HepG2 (cell line): Measurements from ENCODE around the gene AARS1. TPM values are rescaled to one million over a fixed set of nuclear protein-coding genes. Genes with fewer than 3 reads are reported as not detected.
A peak's percentile ranks its signal among the peaks of the same experiment; 100 is the strongest.

Experiments
- ATM ChIP-seq: fragments of 450-650 bp; IDR thresholded peaks from 2 replicates; pipeline ENCODE4 v1.7.1; 2017; ENCODE audit warnings: mild to moderate bottlenecking, borderline replicate concordance
- HDAC2 ChIP-seq: sonication (generic); formaldehyde crosslinking; IDR thresholded peaks from 2 replicates; pipeline ENCODE4 v1.4.0; 2020; ENCODE audit warnings: missing genetic modification reagents
- HOXA5 ChIP-seq: sonication (generic); formaldehyde crosslinking; IDR thresholded peaks from 2 replicates; pipeline ENCODE4 v1.4.0; 2020; ENCODE audit warnings: missing genetic modification reagents
- LCORL ChIP-seq, 2 experiments: fragments of 450-650 bp in 1 of 2; sonication (generic) in 1 of 2; formaldehyde crosslinking in 1 of 2; IDR thresholded peaks; 2 replicates each; pipeline versions ENCODE4 v1.5.0 to v1.6.1; 2017 to 2020; ENCODE audit warnings: antibody characterized with exemption in 1 of 2, missing genetic modification reagents in 1 of 2
- NONO ChIP-seq, 2 experiments: fragments of 450-650 bp in 1 of 2; sonication (generic) in 1 of 2; formaldehyde crosslinking in 1 of 2; IDR thresholded peaks in 1 of 2; conservative IDR thresholded peaks in 1 of 2; 2 replicates each; pipeline versions ENCODE4 v1.6.1 to v1.8.0; 2017 to 2022; ENCODE audit warnings: mild to moderate bottlenecking in 1 of 2, missing genetic modification reagents in 1 of 2, moderate library complexity in 1 of 2
- NR2C2 ChIP-seq: sonication (generic); formaldehyde crosslinking; IDR thresholded peaks from 2 replicates; pipeline ENCODE4 v1.4.0; 2020; ENCODE audit warnings: missing genetic modification reagents, mild to moderate bottlenecking, moderate library complexity, borderline replicate concordance
- RBM22 ChIP-seq: fragments of 200-400 bp; formaldehyde crosslinking; optimal IDR thresholded peaks from 2 replicates; pipeline ENCODE3; 2017; ENCODE audit warnings: mild to moderate bottlenecking, low read length, moderate library complexity
- REST ChIP-seq, 2 experiments: IDR thresholded peaks; 2 replicates each; pipeline ENCODE4 v1.6.1; 2011 to 2012; ENCODE audit warnings: low read length in 2 of 2, borderline replicate concordance in 1 of 2, low read depth in 1 of 2, mild to moderate bottlenecking in 1 of 2, moderate library complexity in 1 of 2
- SALL2 ChIP-seq: sonication (generic); formaldehyde crosslinking; IDR thresholded peaks from 2 replicates; pipeline ENCODE4 v1.8.1; 2023; ENCODE audit warnings: mild to moderate bottlenecking, missing genetic modification reagents, inconsistent platforms
- TRIM24 ChIP-seq: sonication (generic); formaldehyde crosslinking; IDR thresholded peaks from 2 replicates; pipeline ENCODE4 v1.8.0; 2022; ENCODE audit warnings: mild to moderate bottlenecking, missing genetic modification reagents
- ZEB1 ChIP-seq: IDR thresholded peaks from 2 replicates; pipeline ENCODE4 v1.6.1; 2012; ENCODE audit warnings: mild to moderate bottlenecking, low read depth, inconsistent platforms; ENCODE audit not compliant: insufficient replicate concordance
- ZFP36 ChIP-seq: fragments of 150-350 bp; IDR thresholded peaks from 2 replicates; pipeline ENCODE4 v1.6.1; 2018; ENCODE audit warnings: borderline replicate concordance, low read length, low read depth; ENCODE audit not compliant: partially characterized antibody
- ZFP90 ChIP-seq: sonication (generic); formaldehyde crosslinking; IDR thresholded peaks from 2 replicates; pipeline ENCODE4 v1.8.0; 2022; ENCODE audit warnings: missing genetic modification reagents, mild to moderate bottlenecking, inconsistent platforms, borderline replicate concordance
- ZNF280B ChIP-seq: sonication (generic); formaldehyde crosslinking; IDR thresholded peaks from 2 replicates; pipeline ENCODE4 v1.5.0; 2020; ENCODE audit warnings: missing genetic modification reagents, mild to moderate bottlenecking, borderline replicate concordance
- ZNF563 ChIP-seq: sonication (generic); formaldehyde crosslinking; IDR thresholded peaks from 2 replicates; pipeline ENCODE4 v1.8.0; 2022; ENCODE audit warnings: mild to moderate bottlenecking, moderate library complexity, missing genetic modification reagents
- ZNF564 ChIP-seq: sonication (generic); formaldehyde crosslinking; IDR thresholded peaks from 2 replicates; pipeline ENCODE4 v1.8.1; 2023; ENCODE audit warnings: mild to moderate bottlenecking, missing genetic modification reagents
- ZNF704 ChIP-seq: sonication (generic); formaldehyde crosslinking; IDR thresholded peaks from 2 replicates; pipeline ENCODE4 v1.8.1; 2023; ENCODE audit warnings: mild to moderate bottlenecking, inconsistent platforms, moderate library complexity, missing genetic modification reagents, borderline replicate concordance
- ZNF720 ChIP-seq: sonication (generic); formaldehyde crosslinking; IDR thresholded peaks from 2 replicates; pipeline ENCODE4 v1.4.0; 2020; ENCODE audit warnings: missing genetic modification reagents
- ZNF747 ChIP-seq: sonication (generic); formaldehyde crosslinking; IDR thresholded peaks from 2 replicates; pipeline ENCODE4 v1.8.1; 2023; ENCODE audit warnings: missing genetic modification reagents, mild to moderate bottlenecking, borderline replicate concordance
- ZNF788 ChIP-seq: sonication (generic); formaldehyde crosslinking; IDR thresholded peaks from 2 replicates; pipeline ENCODE4 v1.5.0; 2020; ENCODE audit warnings: mild to moderate bottlenecking, missing genetic modification reagents, borderline replicate concordance
- ZNF891 ChIP-seq: sonication (generic); formaldehyde crosslinking; IDR thresholded peaks from 2 replicates; pipeline ENCODE4 v1.5.0; 2020; ENCODE audit warnings: mild to moderate bottlenecking, missing genetic modification reagents
- polyA plus RNA-seq, 8 experiments: library from polyadenylated mRNA; depleted of rRNA in 3 of 8; stranded (reverse) in 7 of 8; unstranded in 1 of 8; fragments of >200 nt; fragmentation: Illumina TruSeq in 4 of 8; extraction: Trizol in 4 of 8; gene quantifications; 2 replicates each; pipeline versions ENCODE4 v1.2.1 to v1.2.3, GENCODE V29; 2011 to 2016; ENCODE audit warnings: low read depth in 4 of 8, missing spikeins in 1 of 8, mixed read lengths in 1 of 8; ENCODE audit not compliant: insufficient read depth in 1 of 8
- total RNA-seq, 5 experiments: library from RNA; depleted of rRNA; stranded (reverse); fragments of >200 nt; fragmentation: Illumina TruSeq; extraction: Trizol; gene quantifications; 2 replicates each; pipeline ENCODE4 v1.2.3, GENCODE V29; 2016; ENCODE audit warnings: low read depth in 1 of 5

AARS1 gene
- total and polyA plus RNA-seq, 2 of the 13 experiments (the other 11 are each of a cell fraction or from before 2014, with no cell fraction given), result 107 to 132 TPM

- no peak for TF ChIP-seq ZNF704 (CRISPR knock-in tag)
- no peak for TF ChIP-seq ZFP90 (CRISPR knock-in tag)
- no peak for TF ChIP-seq ZEB1
- 0 out of 2 replicates have a peak, but pooled peaks have one; percentile 8 for TF ChIP-seq HDAC2
- no peak for TF ChIP-seq ZFP36
- TF ChIP-seq ZNF280B (CRISPR knock-in tag), result peak; percentile 26; the same call in 1 of the 2 replicates
- no peak for TF ChIP-seq NONO (IDR thresholded peaks at IDR 0.05)
- 0 out of 2 replicates have a peak, but pooled peaks have one; percentile 31 for TF ChIP-seq NONO (CRISPR knock-in tag; conservative IDR thresholded peaks at IDR 0.05)
- TF ChIP-seq NR2C2 (CRISPR knock-in tag), result no peak
- TF ChIP-seq ZNF564, result 0 out of 2 replicates have a peak, but pooled peaks have one; percentile 52
- TF ChIP-seq ATM, result no peak
- 0 out of 2 replicates have a peak, but pooled peaks have one; percentile 26 for TF ChIP-seq ZNF747 (CRISPR knock-in tag)
- TF ChIP-seq HOXA5 (CRISPR knock-in tag), result 0 out of 2 replicates have a peak, but pooled peaks have one; percentile 41
- TF ChIP-seq ZNF788, result no peak
- TF ChIP-seq LCORL (IDR thresholded peaks at IDR 0.05), result no peak
- TF ChIP-seq LCORL (CRISPR knock-in tag; IDR thresholded peaks at IDR 0.05), result peak; percentile 66
- peak; percentile 82 for TF ChIP-seq RBM22
- no peak for TF ChIP-seq SALL2 (CRISPR knock-in tag)
- peak; percentile 44; the same call in 1 of the 2 replicates for TF ChIP-seq ZNF891 (CRISPR knock-in tag)
- no peak for TF ChIP-seq ZNF720
- no peak for TF ChIP-seq ZNF563
- TF ChIP-seq REST (IDR thresholded peaks at IDR 0.05; ENCODE audit: borderline replicate concordance in 1 of 2, low read depth in 1 of 2, low read length in 2 of 2), result no peak
- no peak for TF ChIP-seq TRIM24 (CRISPR knock-in tag)
Measured at GRCh38 chr16:70254180-70254964, 34.9 kb downstream of the AARS1 start (continued).
